Suprapubic skin (tissue), 4 donors: Measurements from ENCODE around the gene RNF217. TPM values are rescaled to one million over a fixed set of nuclear protein-coding genes. Genes with fewer than 3 reads are reported as not detected.

Source experiments
- DNase-seq, 2 donors: peaks; one replicate each; pipeline ENCODE4 v3.0.0-alpha.2; 2019; ENCODE audit warnings: low spot score in 2 of 2
- H3K27ac ChIP-seq: fragments of 200-600 bp; sonication (generic); one replicate; pipeline ENCODE4 v1.5.1; 2019
- H3K27me3 ChIP-seq: fragments of 200-600 bp; sonication (generic); one replicate; pipeline ENCODE4 v1.5.1; 2019
- H3K36me3 ChIP-seq: fragments of 200-600 bp; sonication (generic); one replicate; pipeline ENCODE4 v1.5.1; 2019
- H3K4me1 ChIP-seq: fragments of 200-600 bp; sonication (generic); one replicate; pipeline ENCODE4 v1.5.1; 2019
- H3K4me3 ChIP-seq: fragments of 200-600 bp; sonication (generic); one replicate; pipeline ENCODE4 v1.5.1; 2019; ENCODE audit warnings: mild to moderate bottlenecking
- H3K9me3 ChIP-seq: fragments of 200-600 bp; sonication (generic); one replicate; pipeline ENCODE4 v1.5.1; 2019
- CTCF ChIP-seq, 2 donors: fragments of 200-600 bp in 1 of 2; fragments of 450-650 bp in 1 of 2; sonication (generic) in 1 of 2; IDR thresholded peaks; one replicate each; pipeline ENCODE4 v1.5.1; 2016 to 2019; ENCODE audit warnings: antibody characterized with exemption in 2 of 2, mild to moderate bottlenecking in 1 of 2, moderate library complexity in 1 of 2
- EP300 ChIP-seq: sonication (generic); formaldehyde crosslinking; IDR thresholded peaks from one replicate; pipeline ENCODE4 v1.6.1; 2017; ENCODE audit warnings: antibody characterized with exemption
- POLR2A ChIP-seq, 2 donors: fragments of 450-650 bp; IDR thresholded peaks; one replicate each; pipeline ENCODE4 v1.6.1; 2017; ENCODE audit warnings: antibody characterized with exemption in 2 of 2, mild to moderate bottlenecking in 2 of 2, moderate library complexity in 2 of 2
- POLR2AphosphoS5 ChIP-seq, 3 donors: sonication (generic); formaldehyde crosslinking; IDR thresholded peaks; one replicate each; pipeline ENCODE4 v1.6.1; 2017; ENCODE audit warnings: antibody characterized with exemption in 3 of 3
- WGBS: methylation state at CpG from one replicate; pipeline ENCODE4 v1.1.5; 2018; 5-methylcytosine and 5-hydroxymethylcytosine counted together
- total RNA-seq, 4 donors: library from RNA; depleted of rRNA; stranded (reverse); fragments of >200 nt; gene quantifications; one replicate each; pipeline ENCODE4 v1.1.0, GENCODE V29; 2016

RNF217 gene
- total RNA-seq, 4 donors from 2014 or later, result 32.3 to 55.1 (median 43.3) TPM

DNA sequence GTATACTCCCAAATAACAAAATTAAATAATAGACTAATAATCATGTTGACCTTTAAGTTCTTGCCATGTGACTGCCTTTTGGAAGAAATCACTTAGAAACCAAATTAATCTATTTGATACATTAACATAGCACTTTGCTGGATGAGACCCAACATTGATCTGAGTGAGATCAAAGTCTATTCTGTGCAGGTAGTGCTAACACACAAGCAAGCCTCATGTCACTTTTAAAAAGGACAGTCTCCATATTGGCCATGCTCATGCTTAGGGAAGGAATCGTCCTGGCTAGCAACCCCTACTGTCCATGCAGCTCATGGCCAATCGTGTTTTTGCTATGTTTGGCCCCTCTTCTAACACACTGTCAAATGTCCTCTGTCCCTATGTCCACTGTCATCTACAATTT, 35.8 kb upstream of the RNF217 start:
- no peaks in the 10 kb centered on the region for H3K4me1 ChIP-seq
- no peaks in the 10 kb centered on the region for H3K27me3 ChIP-seq
- H3K9me3 ChIP-seq, result no peaks in the 10 kb centered on the region
- TF ChIP-seq EP300, result no peak
- no peak for TF ChIP-seq POLR2AphosphoS5 (IDR thresholded peaks at IDR 0.05)
- TF ChIP-seq POLR2A (IDR thresholded peaks at IDR 0.05), result no peak
- no peak for TF ChIP-seq CTCF (IDR thresholded peaks at IDR 0.05)
- H3K4me3 ChIP-seq, result no peak overlapping the region
- DNase-seq, result no peak
- H3K36me3 ChIP-seq, result no peaks in the 10 kb centered on the region
- no peak overlapping the region for H3K27ac ChIP-seq
- WGBS, result 96% methylated on average over 2 of the region's 2 CpGs

- WGBS, result 87% methylated on average over 2 of the region's 2 CpGs
- H3K27ac ChIP-seq, result no peak overlapping the region
These were observed 34.4 kb upstream of the RNF217 start for GRCh38 chr6:124927806-124928205.

DNA sequence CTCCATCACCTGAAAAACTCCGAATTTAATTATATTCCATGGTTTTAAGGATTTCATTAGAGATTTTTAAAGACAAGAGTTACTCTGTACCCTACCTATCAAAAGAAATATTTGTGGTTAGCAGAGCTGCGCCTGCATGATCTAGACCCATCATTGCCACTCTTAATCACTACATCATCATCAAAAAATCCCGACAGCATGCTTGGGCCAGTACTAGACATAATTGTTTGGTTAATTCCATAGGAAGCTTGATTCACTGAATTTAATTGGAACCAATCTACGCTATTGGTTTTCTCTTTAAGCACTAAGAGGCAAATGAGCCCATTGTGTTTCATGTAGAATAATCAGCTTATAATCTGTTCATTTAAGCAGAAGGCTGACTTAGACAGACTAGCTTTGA, 33.4 kb upstream of the RNF217 start:
- Histone ChIP-seq H3K9me3 (no peaks in the 10 kb centered on the region), H3K4me3 (no peak overlapping the region), H3K36me3 (no peaks in the 10 kb centered on the region), H3K27me3 (no peaks in the 10 kb centered on the region), H3K4me1 (no peaks in the 10 kb centered on the region), H3K27ac (no peak overlapping the region)
- WGBS, result 85% methylated on average over 4 of the region's 4 CpGs
- TF ChIP-seq EP300 (no peak), CTCF (IDR thresholded peaks at IDR 0.05) (no peak), POLR2A (IDR thresholded peaks at IDR 0.05) (no peak), POLR2AphosphoS5 (IDR thresholded peaks at IDR 0.05) (no peak)
- DNase-seq, result no peak

More at GRCh38 chr6:124927806-124928205, 34.4 kb upstream of the RNF217 start:
- TF ChIP-seq POLR2AphosphoS5 (IDR thresholded peaks at IDR 0.05), result no peak
- TF ChIP-seq CTCF (IDR thresholded peaks at IDR 0.05), result no peak
- TF ChIP-seq EP300, result no peak
- no peak for TF ChIP-seq POLR2A (IDR thresholded peaks at IDR 0.05)
- H3K27me3 ChIP-seq, result no peaks in the 10 kb centered on the region
- no peak overlapping the region for H3K4me3 ChIP-seq
- no peaks in the 10 kb centered on the region for H3K9me3 ChIP-seq
- no peak for DNase-seq
- H3K36me3 ChIP-seq, result no peaks in the 10 kb centered on the region
- H3K4me1 ChIP-seq, result no peaks in the 10 kb centered on the region

DNA sequence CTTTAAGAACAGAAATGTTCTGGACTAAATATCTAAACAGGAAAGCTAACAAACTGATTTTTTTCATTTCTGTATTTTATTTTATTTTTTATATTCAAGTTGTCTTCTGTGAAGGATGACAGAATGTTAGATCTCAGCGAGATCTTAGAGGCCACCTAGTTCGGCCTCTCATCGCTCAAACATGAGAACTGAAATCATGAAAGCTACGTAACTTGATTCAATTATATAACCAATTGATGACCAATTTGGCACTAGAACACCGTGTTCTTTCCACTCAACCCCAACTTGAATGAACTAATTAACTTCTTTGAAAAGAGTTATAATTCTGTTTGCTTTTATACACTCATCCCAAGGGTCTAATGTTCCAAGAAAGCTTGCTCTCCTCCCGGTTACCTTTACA, 24.6 kb upstream of the RNF217 start:
- 77% methylated on average over 6 of the region's 6 CpGs for WGBS
- H3K4me1 ChIP-seq, result no peaks in the 10 kb centered on the region
- no peaks in the 10 kb centered on the region for H3K9me3 ChIP-seq
- no peak for TF ChIP-seq POLR2AphosphoS5 (IDR thresholded peaks at IDR 0.05)
- TF ChIP-seq EP300, result no peak
- TF ChIP-seq CTCF (IDR thresholded peaks at IDR 0.05), result no peak
- no peak for DNase-seq
- H3K27me3 ChIP-seq, result no peaks in the 10 kb centered on the region
- peak overlapping the region; percentile 34 for H3K27ac ChIP-seq
- no peak overlapping the region for H3K4me3 ChIP-seq
- H3K36me3 ChIP-seq, result no peaks in the 10 kb centered on the region

GRCh38 chr6:124941259-124941658, 21.0 kb upstream of the RNF217 start:
- TF ChIP-seq EP300 (no peak), CTCF (IDR thresholded peaks at IDR 0.05) (no peak), POLR2AphosphoS5 (IDR thresholded peaks at IDR 0.05) (no peak), POLR2A (IDR thresholded peaks at IDR 0.05) (no peak)
- no peak for DNase-seq
- Histone ChIP-seq H3K4me1 (no peaks in the 10 kb centered on the region), H3K27me3 (no peaks in the 10 kb centered on the region), H3K27ac (no peak overlapping the region), H3K36me3 (no peaks in the 10 kb centered on the region), H3K9me3 (no peaks in the 10 kb centered on the region), H3K4me3 (no peak overlapping the region)
